IPS DF 4.7 (cell line): ENCODE measurements around the gene TIGD7.
"Not testable (repeated sequence)": the region's sequence is repeated elsewhere in the genome, so short reads cannot be mapped to it uniquely, and the experiment has no call there.

Experiments
- DNase-seq: peaks from one replicate; pipeline ENCODE4 v3.0.0-alpha.2; 2013; ENCODE audit warnings: low spot score; ENCODE audit errors: extremely low read depth

TIGD7 gene

GRCh38 chr16:3282730-3283542 is 22.3 kb downstream of the TIGD7 start, which contains the start of gene ZNF263:
Gene ZNF263 (plus strand): TSS chr16:3283491. CDS start chr16:3283819, 328 bp downstream.
- peak; percentile 87 for DNase-seq

DNA sequence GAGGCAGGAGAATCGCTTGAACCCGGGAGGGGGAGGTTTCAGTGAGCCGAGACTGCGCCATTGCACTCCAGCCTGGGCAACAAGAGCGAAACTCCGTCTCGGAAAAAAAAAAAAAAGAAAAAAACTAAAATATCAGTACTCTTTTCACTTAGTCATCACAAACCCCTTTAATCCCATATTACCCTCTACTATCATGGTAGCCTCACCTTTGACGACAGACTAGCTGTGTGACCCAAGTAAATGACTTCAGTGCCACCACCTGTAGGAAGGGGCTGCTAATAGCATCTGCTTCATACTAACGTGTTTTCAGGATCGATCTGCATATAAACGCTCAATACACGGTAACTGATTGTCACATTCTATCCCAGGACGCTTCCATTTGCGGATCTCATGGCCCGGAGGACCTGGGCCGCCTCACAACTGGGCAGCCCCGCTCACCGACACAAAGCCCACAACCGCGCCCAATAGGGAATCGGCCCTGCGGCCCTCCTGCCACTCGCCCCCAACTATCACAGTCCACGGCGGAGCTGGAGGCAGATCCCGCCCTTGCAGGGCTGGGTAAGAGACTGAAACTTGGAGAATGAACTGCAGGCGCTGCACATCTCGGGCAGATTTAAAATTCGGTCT is 23.0 kb downstream of the TIGD7 start:
- DNase-seq, result no peak

DNA sequence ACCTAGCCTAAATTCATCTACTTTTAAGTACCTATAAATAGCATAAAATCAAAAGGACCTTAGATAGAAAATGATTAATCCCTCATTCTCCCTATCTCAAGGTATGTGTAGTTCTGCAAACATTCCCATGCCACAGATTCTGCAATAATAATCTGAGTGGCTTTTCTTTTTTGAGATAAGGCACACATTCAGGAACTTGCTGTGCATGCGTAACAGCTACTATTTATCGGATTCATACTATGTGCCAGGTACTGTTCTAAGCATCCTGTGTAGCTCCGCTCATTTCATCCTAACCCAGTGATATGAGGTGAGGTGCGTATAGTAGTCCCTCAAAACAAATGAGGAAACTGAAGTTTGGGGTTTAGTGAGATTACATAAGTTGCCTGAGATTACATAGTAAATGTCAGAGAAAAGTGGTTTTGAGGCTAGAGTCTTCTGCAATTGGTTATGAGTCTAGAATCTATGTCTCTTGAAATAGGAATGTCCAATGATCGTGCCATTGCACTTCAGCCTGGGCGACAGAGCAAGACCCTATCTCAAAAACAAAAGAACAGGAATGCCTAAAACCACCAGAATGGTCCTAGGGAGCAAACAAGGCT is 23.9 kb downstream of the TIGD7 start:
- DNase-seq, result no peak

GRCh38 chr16:3276679-3277078 is 28.6 kb downstream of the TIGD7 start:
- no peak for DNase-seq

DNA sequence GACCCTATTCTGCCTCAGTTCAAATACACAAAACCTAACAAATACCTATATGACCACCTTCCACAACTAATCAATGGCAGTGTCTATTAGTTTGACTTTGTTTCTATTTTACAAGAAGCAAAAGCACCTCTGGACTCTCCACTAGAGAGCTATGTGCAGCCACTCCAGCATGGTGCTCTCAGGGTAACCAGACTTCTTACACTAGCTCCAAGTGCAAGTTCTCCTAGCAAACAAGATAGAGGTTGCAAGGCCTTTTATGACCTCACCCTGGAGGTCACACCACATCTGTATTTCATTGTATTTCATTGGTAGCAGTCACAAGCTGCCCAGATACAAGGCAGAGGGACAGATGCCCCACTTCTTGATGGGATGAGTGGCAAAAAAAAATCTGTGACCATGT is 30.3 kb downstream of the TIGD7 start:
- DNase-seq, result no peak

GRCh38 chr16:3274490-3274889 is 30.7 kb downstream of the TIGD7 start:
- DNase-seq, result no peak

GRCh38 chr16:3271281-3271680 is 33.9 kb downstream of the TIGD7 start:
- DNase-seq, result not testable (repeated sequence)

DNA sequence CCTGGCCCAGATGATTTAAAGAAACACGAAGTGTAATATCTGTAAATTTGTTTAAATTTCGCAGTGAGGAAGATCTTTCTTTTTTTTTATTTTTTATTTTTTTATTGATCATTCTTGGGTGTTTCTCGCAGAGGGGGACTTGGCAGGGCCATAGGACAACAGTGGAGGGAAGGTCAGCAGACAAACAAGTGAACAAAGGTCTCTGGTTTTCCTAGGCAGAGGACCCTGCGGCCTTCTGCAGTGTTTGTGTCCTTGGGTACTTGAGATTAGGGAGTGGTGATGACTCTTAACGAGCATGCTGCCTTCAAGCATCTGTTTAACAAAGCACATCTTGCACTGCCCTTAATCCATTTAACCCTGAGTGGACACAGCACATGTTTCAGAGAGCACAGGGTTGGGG is 34.5 kb downstream of the TIGD7 start:
- DNase-seq, result not testable (repeated sequence)

DNA sequence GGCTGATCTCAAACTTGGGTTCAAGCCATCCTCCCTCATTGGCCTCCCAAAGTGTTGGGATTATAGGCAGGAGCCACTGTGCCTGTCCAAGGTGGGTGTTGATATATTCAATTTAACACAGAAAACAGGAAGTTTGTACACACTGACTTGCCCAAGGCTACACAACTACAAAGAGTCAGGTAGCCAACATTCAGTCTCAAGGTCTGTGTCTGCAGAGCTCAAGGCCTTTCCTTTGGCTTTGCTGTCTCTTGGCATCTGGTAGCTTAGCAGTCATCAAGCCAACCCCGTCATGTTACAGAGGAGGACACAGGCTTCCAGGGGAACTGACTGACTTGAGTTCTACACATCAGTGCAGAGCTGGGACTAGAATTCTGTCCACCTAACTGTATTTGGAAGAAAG is 36.9 kb downstream of the TIGD7 start:
- DNase-seq, result no peak

- DNase-seq, result no peak
Observed at GRCh38 chr16:3266873-3267537, 38.2 kb downstream of the TIGD7 start.

DNA sequence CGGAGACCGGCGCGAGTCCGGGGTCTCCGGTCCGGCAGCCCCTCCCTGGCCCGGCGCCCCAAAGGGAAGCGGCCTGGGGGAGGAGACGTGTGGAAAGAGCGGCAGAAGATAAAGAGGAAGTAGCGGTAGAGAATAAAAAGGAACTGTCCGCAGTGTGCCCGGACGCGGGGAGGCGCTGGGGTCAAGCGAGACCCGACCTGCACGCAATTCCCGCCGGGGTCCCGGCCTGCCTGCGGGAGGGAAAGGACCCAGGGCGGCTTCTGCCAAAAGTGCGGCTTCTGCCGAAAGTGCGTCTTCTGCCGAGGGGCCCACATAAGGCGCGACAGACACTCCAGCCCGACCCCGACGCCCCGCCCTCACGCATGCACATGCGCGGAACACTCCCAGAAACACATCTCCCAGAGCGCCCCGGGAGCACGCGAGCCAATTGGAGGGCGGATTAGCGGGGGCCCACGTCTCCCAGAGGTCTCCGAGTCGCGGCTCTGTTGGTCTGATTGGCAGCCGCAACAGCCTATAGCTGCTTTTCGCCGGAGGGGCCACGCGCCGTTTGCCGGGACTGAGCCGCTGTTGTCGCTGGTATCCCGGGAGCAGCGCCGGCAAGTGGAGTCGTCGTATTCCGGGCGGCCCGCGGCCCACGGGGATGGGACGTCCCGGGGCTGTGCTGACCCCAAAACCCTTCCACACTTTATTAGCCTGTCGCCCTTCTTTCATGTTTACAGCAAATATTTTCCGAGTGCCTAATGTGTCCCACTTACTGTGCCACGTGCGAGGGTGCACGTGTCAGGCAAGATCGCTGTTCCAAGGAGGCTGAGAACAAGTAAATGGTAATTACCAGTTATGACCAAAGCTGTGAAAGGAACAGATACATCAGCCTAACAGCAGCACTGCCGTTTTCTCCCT is 40.8 kb downstream of the TIGD7 start:
- peak; percentile 81 for DNase-seq

DNA sequence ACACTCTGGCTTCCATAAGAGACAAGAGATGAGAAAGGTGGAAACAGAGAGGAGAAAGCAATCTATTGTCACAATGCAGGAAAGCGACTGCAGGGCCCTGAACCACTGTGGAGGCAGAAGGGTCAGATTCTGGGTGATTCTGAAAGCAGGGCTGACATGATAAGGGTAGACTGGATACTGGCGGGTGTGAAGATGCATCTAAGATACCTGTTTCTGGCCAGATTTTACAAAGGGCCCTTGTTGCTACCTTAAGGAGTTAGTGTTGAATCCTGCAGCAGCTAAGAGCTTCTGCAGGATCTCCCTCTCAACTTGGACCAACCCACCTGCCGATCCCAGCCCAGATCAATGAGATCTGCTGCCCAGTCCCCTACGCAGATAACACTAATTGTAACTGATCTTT is 42.7 kb downstream of the TIGD7 start:
- no peak for DNase-seq

GRCh38 chr16:3259836-3260235 is 45.4 kb downstream of the TIGD7 start:
- no peak for DNase-seq

GRCh38 chr16:3256866-3257465 is 48.3 kb downstream of the TIGD7 start:
- DNase-seq, result no peak

DNA sequence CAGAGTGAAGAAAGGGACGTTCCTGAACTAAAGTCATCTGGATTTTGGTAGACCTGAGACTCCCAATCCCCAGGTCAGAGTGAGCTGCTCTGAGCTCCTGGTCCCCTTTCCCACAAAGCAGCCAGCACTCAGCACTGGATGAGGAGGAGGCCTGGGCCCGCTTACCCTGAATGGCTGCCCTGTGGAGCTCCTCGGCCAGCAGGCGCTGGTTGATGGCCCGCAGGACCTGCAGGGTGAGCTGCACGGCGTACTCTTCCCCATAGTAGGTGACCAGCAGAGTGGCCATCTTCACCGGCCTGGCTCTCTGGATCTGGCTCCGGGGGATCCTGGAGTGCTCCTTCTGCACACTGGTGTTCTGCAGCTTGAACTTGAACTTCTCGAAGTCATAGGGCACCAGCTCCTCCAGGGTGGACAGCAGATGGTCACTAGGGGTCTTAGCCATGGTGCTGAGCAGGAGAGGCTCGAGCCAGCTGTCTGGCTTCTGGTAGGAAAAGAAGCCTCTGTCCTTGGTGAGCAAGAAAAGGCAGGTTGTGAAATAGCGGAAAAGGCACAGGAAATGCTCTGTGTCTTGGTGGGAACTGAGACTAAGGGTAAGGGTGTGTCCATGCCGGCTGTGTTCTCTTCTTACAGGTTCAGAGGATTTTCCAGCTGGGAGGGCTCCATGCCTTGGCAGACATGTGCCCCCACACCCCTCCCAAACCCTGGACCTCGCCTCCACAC is 48.9 kb downstream of the TIGD7 start, which contains the start of gene MEFV:
Gene MEFV, minus strand, starts transcription at position 488 of the 720 bp plus-strand sequence. Its CDS starts 46 bp downstream, at position 442.
- no peak for DNase-seq

DNA sequence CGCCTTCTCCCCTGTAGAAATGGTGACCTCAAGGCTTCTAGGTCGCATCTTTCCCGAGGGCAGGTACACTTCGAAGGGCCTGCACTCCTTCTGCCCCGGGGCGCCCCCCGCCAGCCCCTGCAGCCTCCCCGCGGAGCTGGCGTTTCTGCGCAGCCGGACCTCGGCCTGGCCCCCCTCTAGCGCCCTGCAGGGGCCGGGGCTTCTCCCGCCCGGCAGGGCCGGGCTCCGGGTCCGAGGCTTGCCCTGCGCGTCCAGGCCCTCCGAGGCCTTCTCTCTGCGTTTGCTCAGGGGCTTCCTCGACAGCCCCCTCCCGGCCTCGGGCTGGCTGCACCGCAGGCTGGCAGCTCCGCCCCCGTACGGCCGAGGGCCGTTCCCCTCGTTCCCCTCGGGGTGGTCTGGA is 50.9 kb downstream of the TIGD7 start:
- DNase-seq, result no peak

DNA sequence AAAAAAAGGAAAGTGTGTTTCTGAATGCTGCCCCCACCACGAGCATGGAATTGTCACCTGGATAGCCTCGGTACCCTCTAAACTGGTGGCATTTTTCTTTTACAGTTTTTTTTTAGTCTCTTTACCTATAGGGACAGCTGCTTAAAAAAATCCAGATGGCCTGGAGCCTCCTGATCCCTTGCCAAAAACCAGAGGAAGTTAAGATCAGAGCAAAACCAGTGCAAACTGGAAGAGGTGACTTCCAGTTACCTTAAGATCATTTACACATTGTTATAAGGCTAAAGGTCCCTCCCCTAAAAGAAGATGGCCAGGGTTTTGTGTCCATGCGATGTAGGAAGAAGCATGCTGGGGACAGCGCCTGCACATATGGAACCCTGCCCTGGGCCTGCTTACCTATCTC is 52.3 kb downstream of the TIGD7 start:
- DNase-seq, result no peak

- DNase-seq, result no peak
Observed at GRCh38 chr16:3249451-3249850, 55.8 kb downstream of the TIGD7 start.

DNA sequence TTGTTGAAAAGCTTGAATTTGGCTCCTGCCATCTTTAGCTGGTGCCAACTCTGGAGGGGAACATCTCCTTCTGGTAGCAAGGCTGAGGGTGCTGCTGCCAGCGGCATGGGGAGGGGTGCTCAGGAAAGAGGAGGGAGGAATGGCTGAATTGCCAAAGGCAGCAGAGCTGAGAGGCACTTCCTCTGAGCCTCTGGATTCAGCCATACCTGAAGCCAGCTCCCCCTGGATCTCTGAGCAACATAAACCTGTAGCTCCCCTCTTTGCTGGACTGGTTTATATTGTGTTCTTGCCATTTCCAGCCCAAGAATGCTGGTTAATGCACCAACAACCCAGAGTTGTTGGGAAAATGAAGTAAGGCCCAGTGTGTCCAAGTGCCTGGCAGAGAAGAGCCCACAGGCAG is 56.2 kb downstream of the TIGD7 start:
- no peak for DNase-seq
